ENCODE measurements around the gene PIEZO2. TPM values are rescaled to one million over a fixed set of nuclear protein-coding genes. Genes with fewer than 3 reads are reported as not detected.

The PIEZO2 gene
- total RNA-seq, 1 experiment from 2014 or later: 0.57 TPM

DNA sequence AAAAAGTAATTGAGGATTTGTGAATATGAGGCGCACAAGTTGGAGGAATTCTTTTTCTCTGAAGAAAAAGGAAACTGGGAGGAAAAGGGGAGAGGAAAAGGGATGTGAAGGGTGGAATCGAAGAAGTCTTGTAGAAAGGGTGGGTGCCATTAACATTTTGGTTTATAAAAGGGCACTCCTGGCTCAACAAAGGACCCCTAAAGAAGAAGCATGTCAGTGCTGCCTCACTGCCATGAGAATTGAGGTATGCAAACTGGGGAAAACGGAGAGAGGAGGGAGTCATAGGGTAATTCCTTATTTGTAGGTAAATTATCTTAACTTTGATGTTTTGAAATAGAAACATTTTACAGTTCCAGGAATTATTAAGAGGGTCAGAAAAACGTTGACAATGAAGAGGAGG, 416.4 kb downstream of the PIEZO2 start:
- no TSS peak for BruUV-seq (replicated peaks)
- POLR2A ChIA-PET: no interaction called here
- H3K4me1 ChIP-seq (ENCODE audit: control insufficient read depth, insufficient read depth, low read length): no peaks in the 10 kb centered on the region

DNA sequence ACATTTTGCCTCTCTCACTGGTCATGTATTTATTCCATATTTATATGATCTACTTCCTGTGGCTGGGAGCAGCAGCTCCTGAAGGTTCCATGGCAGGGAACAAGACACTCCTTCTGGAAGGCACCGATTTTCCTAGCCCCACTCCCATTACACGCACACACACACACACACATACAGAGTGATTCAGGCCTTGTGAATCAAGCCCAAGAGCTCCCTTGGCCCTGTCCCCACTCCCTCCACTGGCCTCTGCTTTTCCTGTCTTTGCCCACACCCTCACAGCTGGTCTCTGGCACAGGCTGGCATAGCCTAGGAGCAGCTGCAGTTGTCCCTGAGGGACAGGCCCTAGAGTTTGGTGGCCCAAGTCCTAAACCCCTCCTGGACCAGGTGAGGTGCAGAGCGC, 421.9 kb downstream of the PIEZO2 start:
- in situ Hi-C loops (cut with HindIII; ENCODE audit: low pct_unique_long_range_greater_than_20kb, low sequenced_read_pairs): no loop called here
- TF ChIP-seq POLR2AphosphoS5 (IDR thresholded peaks at IDR 0.05; ENCODE audit: low read depth, low read length): no peak
- no peak for TF ChIP-seq TCF7L2 (IDR thresholded peaks at IDR 0.05; ENCODE audit: low read depth, low read length)
- no peak for TF ChIP-seq SIN3A (IDR thresholded peaks at IDR 0.05; ENCODE audit: borderline replicate concordance, insufficient read depth, low read depth, low read length)
- TF ChIP-seq, protein P1, sequence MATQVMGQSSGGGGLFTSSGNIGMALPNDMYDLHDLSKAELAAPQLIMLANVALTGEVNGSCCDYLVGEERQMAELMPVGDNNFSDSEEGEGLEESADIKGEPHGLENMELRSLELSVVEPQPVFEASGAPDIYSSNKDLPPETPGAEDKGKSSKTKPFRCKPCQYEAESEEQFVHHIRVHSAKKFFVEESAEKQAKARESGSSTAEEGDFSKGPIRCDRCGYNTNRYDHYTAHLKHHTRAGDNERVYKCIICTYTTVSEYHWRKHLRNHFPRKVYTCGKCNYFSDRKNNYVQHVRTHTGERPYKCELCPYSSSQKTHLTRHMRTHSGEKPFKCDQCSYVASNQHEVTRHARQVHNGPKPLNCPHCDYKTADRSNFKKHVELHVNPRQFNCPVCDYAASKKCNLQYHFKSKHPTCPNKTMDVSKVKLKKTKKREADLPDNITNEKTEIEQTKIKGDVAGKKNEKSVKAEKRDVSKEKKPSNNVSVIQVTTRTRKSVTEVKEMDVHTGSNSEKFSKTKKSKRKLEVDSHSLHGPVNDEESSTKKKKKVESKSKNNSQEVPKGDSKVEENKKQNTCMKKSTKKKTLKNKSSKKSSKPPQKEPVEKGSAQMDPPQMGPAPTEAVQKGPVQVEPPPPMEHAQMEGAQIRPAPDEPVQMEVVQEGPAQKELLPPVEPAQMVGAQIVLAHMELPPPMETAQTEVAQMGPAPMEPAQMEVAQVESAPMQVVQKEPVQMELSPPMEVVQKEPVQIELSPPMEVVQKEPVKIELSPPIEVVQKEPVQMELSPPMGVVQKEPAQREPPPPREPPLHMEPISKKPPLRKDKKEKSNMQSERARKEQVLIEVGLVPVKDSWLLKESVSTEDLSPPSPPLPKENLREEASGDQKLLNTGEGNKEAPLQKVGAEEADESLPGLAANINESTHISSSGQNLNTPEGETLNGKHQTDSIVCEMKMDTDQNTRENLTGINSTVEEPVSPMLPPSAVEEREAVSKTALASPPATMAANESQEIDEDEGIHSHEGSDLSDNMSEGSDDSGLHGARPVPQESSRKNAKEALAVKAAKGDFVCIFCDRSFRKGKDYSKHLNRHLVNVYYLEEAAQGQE (IDR thresholded peaks at IDR 0.05; ENCODE audit: insufficient read depth in 1 of 2, low read depth in 2 of 2, low read length in 1 of 2): no peak
- TF ChIP-seq, protein P2, sequence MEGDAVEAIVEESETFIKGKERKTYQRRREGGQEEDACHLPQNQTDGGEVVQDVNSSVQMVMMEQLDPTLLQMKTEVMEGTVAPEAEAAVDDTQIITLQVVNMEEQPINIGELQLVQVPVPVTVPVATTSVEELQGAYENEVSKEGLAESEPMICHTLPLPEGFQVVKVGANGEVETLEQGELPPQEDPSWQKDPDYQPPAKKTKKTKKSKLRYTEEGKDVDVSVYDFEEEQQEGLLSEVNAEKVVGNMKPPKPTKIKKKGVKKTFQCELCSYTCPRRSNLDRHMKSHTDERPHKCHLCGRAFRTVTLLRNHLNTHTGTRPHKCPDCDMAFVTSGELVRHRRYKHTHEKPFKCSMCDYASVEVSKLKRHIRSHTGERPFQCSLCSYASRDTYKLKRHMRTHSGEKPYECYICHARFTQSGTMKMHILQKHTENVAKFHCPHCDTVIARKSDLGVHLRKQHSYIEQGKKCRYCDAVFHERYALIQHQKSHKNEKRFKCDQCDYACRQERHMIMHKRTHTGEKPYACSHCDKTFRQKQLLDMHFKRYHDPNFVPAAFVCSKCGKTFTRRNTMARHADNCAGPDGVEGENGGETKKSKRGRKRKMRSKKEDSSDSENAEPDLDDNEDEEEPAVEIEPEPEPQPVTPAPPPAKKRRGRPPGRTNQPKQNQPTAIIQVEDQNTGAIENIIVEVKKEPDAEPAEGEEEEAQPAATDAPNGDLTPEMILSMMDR (IDR thresholded peaks at IDR 0.05): no peak
- BruUV-seq (replicated peaks): no TSS peak
- ATAC-seq: no peak
- Histone ChIP-seq H3K27ac (ENCODE audit: low read length) (no peak overlapping the region), H3K27me3 (ENCODE audit: control insufficient read depth, insufficient read depth, low read length) (peaks cover 4% of the 10 kb centered on the region; the same call in 1 of the 2 replicates), H3K9me3 (ENCODE audit: control insufficient read depth, insufficient read depth, low read depth, low read length) (no peaks in the 10 kb centered on the region), H3K4me3 (ENCODE audit: low read depth in 2 of 2, low read length in 2 of 2) (no peak overlapping the region), H3K36me3 (ENCODE audit: control insufficient read depth, insufficient read depth, low read length) (no peaks in the 10 kb centered on the region), H3K4me1 (ENCODE audit: control insufficient read depth, insufficient read depth, low read length) (no peaks in the 10 kb centered on the region)
- intact Hi-C loops (cut with micrococcal nuclease; ENCODE audit: unreplicated experiment): no loop called here
- DNase-seq (ENCODE audit: low read depth, low spot score): no peak
- ChIA-PET CTCF (no interaction called here), POLR2A (no interaction called here)

More for the DNA sequence above, 416.4 kb downstream of the PIEZO2 start:
- H3K36me3 ChIP-seq (ENCODE audit: control insufficient read depth, insufficient read depth, low read length): no peaks in the 10 kb centered on the region
- no peaks in the 10 kb centered on the region for H3K9me3 ChIP-seq (ENCODE audit: control insufficient read depth, insufficient read depth, low read depth, low read length)
- in situ Hi-C loops (cut with HindIII; ENCODE audit: low pct_unique_long_range_greater_than_20kb, low sequenced_read_pairs): no loop called here
- H3K27me3 ChIP-seq (ENCODE audit: control insufficient read depth, insufficient read depth, low read length): peaks cover 5% of the 10 kb centered on the region; the same call in 1 of the 2 replicates
- ATAC-seq (no peak), DNase-seq (ENCODE audit: low read depth, low spot score) (no peak)
- H3K4me3 ChIP-seq (ENCODE audit: low read depth in 2 of 2, low read length in 2 of 2): no peak overlapping the region
- H3K27ac ChIP-seq (ENCODE audit: low read length): no peak overlapping the region
- TF ChIP-seq POLR2AphosphoS5 (IDR thresholded peaks at IDR 0.05; ENCODE audit: low read depth, low read length): no peak
- TF ChIP-seq, protein P2 (IDR thresholded peaks at IDR 0.05): no peak
- no peak for TF ChIP-seq SIN3A (IDR thresholded peaks at IDR 0.05; ENCODE audit: borderline replicate concordance, insufficient read depth, low read depth, low read length)
- TF ChIP-seq TCF7L2 (IDR thresholded peaks at IDR 0.05; ENCODE audit: low read depth, low read length): no peak
- intact Hi-C loops (cut with micrococcal nuclease; ENCODE audit: unreplicated experiment): no loop called here
- CTCF ChIA-PET: no interaction called here

All from Panc1 (cell line).